GM13977 (cell line): ENCODE measurements around the gene SLC1A3.
A peak's percentile ranks its signal among the peaks of the same experiment; 100 is the strongest.

ENCODE experiments used
- DNase-seq: peaks from one replicate; pipeline ENCODE4 v3.0.0; 2012; ENCODE audit warnings: low spot score
- in situ Hi-C: fragments of 300-500 bp; cut with MboI; formaldehyde crosslinking; loops from one replicate; pipeline ENCODE4 v1.12.0; 2022; ENCODE audit warnings: low sequenced_read_pairs, low pct_unique_long_range_greater_than_20kb, mixed read lengths, inconsistent platforms; ENCODE audit not compliant: unreplicated experiment
- TF ChIP-seq, protein P1 (sequence below): IDR thresholded peaks from 2 replicates; pipeline ENCODE4 v1.5.1; 2012; ENCODE audit warnings: mild to moderate bottlenecking, control low read depth; ENCODE audit not compliant: insufficient read depth; ENCODE audit errors: extremely low read depth, missing control alignments

The SLC1A3 gene

DNA sequence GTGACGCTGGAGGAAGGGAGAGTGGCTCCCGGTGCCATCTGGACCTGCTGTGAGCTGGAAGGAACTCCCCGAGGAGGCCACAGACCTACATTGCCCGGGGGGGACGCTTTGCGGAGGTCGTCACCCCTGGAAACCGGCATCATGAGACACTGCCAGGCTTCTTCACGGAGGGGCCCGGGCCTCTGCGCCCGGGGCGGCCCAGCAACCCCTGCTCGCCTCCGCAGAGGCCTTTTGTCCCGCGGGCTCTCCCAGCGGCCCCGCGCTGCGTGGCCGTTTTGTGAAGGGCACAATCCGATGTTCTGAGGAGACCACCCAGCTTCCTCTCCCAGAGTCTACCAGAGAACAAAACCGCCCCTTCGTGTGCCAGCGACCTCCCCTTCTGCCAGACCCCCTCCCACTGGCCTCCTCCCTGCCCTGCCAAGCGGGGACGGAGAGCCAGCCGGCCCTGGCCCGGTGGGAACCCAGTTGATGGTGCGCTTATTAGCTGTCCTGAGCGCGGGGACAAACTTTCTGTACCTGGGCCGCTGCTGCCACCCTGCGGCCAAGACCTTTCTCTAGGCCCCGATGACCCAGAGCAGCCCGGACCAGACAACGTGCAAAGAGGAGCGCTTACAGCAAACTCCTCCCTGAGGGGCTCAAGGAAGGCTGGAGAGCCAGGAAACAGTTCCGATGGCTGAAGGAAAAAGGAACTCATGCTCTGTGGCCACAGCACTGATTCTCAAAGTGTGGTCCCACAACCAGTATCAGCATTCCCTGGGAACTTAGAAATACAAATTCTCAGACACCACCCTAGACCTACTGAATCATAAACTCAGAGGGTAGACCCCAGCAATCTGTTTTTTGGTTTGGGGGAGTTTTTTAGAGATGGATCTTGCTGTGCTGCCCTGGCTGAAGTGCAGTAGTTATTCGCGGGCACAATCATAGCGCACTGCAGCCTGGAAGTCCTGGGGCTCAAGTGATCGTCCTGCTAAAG is 86.7 kb downstream of the SLC1A3 start:
- DNase-seq: peak; percentile 81
- in situ Hi-C loops: loop anchor here (25.0 kb wide), 2 partner anchors 281 to 431 kb away; no protein-coding TSS in a partner anchor
- TF ChIP-seq, protein P1, sequence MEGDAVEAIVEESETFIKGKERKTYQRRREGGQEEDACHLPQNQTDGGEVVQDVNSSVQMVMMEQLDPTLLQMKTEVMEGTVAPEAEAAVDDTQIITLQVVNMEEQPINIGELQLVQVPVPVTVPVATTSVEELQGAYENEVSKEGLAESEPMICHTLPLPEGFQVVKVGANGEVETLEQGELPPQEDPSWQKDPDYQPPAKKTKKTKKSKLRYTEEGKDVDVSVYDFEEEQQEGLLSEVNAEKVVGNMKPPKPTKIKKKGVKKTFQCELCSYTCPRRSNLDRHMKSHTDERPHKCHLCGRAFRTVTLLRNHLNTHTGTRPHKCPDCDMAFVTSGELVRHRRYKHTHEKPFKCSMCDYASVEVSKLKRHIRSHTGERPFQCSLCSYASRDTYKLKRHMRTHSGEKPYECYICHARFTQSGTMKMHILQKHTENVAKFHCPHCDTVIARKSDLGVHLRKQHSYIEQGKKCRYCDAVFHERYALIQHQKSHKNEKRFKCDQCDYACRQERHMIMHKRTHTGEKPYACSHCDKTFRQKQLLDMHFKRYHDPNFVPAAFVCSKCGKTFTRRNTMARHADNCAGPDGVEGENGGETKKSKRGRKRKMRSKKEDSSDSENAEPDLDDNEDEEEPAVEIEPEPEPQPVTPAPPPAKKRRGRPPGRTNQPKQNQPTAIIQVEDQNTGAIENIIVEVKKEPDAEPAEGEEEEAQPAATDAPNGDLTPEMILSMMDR: peak; percentile 87

GRCh38 chr5:36694351-36694750 is 87.9 kb downstream of the SLC1A3 start:
- in situ Hi-C loops: loop anchor here (25.0 kb wide), 2 partner anchors 282 to 432 kb away; no protein-coding TSS in a partner anchor
- no peak for DNase-seq
- TF ChIP-seq, protein P1: no peak

- peak; percentile 52 for DNase-seq
- TF ChIP-seq, protein P1: peak; percentile 72
- in situ Hi-C loops: loop anchor here (25.0 kb wide), 2 partner anchors 284 to 434 kb away; no protein-coding TSS in a partner anchor
Measured at GRCh38 chr5:36696059-36696673, 89.8 kb downstream of the SLC1A3 start.

DNA sequence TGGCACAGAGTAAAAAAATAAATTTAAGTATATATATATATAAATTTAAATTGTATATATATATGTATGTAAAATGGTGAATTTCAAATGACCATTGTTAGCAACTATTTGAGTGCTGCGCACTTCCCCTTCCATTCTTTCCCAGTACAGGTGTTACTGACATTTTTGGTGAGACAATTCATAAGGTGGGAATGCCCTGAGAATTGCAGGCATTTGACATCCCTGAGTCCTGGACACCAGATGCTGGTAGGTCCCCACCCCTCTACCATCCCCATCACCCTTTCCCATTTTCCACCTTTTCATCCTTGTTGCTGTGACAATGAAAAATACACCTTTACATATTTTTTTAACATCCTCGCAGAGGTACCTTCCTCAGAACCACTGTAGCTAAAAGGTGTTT is 91.6 kb downstream of the SLC1A3 start:
- TF ChIP-seq, protein P1: no peak
- in situ Hi-C loops: loop anchor here (25.0 kb wide), 2 partner anchors 286 to 436 kb away; no protein-coding TSS in a partner anchor
- DNase-seq: no peak

DNA sequence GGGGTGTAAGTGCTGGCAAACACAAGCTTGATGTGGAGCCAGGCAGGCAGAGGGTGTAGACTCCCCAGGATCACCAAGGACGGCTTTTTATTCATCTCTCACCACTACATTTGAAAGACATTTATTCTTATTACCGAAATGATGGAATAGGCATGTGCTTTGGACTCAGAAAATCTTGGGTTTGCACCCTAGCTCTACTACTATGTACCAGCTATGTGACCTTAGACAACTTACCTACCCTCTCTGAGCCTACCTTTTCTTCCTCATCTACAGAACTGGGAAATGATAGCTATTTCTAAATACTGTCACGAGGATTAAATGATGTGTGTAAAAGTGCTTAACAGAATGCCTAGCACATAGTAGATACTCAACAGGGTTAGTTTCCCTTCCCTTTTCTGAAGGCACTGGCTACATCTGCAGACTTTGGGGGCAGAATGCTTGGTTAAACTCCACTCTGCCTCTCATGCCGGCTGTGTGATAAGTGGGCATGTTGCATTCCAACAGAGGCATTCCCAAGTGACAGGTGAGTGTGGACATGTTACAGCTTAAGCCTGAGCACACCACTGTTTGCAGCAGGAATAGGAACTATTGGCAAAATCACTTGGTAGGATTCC is 94.8 kb downstream of the SLC1A3 start:
- in situ Hi-C loops: no loop called here
- TF ChIP-seq, protein P1: no peak
- DNase-seq: no peak

DNA sequence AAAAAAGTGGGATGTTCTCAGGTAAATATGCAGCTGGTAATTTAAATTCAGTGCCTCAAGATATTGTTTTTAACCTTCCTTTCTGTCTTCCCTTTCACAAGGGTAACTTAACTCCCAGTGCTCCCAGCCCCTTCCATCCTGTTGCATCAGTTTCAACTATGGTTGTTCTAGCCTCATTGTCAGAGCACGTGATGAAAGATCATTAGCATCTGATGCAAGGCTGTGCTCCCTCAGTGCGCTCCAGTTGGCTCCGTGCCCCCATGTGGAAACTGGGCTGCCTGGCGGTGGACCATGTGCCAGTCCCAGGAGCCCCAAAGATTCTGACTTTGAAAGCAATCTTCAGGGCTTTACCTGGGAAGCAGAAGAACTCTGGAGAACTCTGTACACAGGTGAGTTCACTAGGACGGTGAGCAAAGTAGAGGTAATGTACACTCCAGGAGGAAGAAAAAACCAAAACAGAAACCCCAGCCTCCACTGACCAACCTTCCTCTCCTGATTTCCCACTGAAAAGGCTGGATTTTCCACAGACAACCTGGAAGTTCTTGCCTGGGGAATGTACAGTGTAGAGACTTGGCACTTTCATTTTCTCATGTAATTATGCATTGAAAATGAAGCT is 96.9 kb downstream of the SLC1A3 start:
- TF ChIP-seq, protein P1: no peak
- DNase-seq: no peak
- in situ Hi-C loops: no loop called here
